Activated T-helper 1 cell treated with anti-CD3 and anti-CD28 coated beads, Interleukin-2, amount 50 U/mL, for 16 hours (primary cell): ENCODE results near the gene BAIAP2L2.

Experiments used
- DNase-seq, 2 donors: peaks; one replicate each; pipeline ENCODE4 v3.0.0-alpha.2; 2020; ENCODE audit warnings: low read depth in 1 of 2, low spot score in 1 of 2

BAIAP2L2 gene

GRCh38 chr22:38069372-38070249 lies 40.9 kb downstream of the BAIAP2L2 start:
- DNase-seq = no peak

GRCh38 chr22:38068641-38069371 lies 41.7 kb downstream of the BAIAP2L2 start:
- DNase-seq = no peak

- no peak for DNase-seq
These were observed 42.6 kb downstream of the BAIAP2L2 start for GRCh38 chr22:38067761-38068360.

DNA sequence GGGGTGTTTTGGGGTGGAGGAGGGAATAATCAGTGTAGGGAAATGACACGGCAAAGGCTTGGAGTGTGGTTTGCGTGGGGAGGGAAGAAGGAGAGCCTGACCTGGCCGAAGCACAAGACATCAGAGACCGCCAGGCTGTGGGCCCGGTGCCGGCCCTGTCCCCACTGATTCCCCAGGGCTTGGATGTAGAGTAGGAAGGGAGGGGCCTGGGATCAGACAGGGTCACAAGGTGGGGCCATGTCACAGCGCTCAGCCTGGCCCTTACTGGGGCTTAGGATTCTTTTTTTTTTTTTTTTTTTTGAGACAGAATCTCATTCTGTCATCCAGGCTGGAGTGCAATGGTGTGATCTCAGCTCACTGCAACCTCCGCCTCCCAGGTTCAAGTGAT lies 43.5 kb downstream of the BAIAP2L2 start:
- DNase-seq = no peak

DNA sequence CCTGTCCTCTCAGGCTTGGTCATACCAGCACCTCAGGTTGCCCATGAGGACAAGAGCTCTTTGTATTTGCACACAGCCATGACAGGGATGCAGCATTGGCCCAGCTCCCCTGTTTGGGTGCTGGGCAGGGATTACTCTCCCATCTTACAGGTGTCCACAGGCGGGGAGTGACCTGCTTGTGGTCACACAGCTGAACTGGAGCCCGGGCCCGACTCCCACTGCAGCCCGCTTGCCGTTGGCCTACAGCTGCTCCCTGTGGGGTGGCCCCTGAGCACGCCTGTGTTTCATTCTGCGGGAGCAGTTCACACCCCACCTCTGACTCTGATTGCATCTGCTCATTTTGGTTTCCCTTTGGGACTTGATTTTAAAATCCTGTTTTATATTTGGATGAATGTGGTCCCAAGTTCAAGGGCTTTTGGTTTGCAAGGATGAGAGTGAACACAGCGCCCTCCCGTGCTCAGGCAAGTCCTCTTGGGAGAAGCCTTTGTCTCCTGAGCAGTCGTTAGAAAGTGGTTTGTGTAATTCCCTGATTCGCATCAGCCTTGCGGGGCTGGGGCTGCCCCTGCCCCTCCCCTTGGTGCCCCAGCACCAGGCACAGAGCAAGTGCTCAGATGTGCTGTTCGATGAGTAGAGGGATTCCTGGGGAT lies 44.0 kb downstream of the BAIAP2L2 start:
- no peak for DNase-seq

GRCh38 chr22:38065539-38065938 lies 44.9 kb downstream of the BAIAP2L2 start:
- DNase-seq = no peak

DNA sequence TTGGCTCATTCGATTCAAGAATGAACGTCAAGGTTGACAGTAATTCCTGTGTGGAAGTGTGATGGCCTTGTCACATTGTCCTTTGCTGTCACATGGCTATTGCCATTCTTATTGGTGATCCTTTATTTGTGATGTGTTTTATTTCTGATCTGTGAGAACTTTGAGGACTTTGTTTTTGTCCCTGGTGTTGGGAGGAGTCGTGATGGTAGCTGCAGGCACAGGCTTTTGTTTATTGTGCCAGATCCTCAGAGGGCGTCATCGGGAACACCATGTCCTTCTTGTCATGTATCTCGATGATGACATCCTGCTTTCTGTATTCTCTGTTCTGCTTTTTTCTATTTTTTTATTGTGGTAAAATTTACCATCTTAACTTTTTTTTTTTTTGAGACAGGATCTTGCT lies 47.7 kb downstream of the BAIAP2L2 start:
- DNase-seq = no peak

- peak; percentile 49 to 67 for DNase-seq
These were observed 53.3 kb downstream of the BAIAP2L2 start, which contains the start of gene PICK1 for GRCh38 chr22:38056969-38057891. TSS of gene PICK1 (plus strand) at chr22:38057404. CDS start at chr22:38057810, 406 bp downstream.

- peak; percentile 54 to 61 for DNase-seq
These were observed 58.3 kb downstream of the BAIAP2L2 start for GRCh38 chr22:38051900-38052862.

GRCh38 chr22:38051261-38051660 lies 59.2 kb downstream of the BAIAP2L2 start:
- no peak for DNase-seq

- DNase-seq = no peak
These were observed 59.8 kb downstream of the BAIAP2L2 start for GRCh38 chr22:38050720-38051119.

- DNase-seq = no peak
These were observed 60.5 kb downstream of the BAIAP2L2 start for GRCh38 chr22:38049812-38050619.

GRCh38 chr22:38046070-38046748 lies 64.3 kb downstream of the BAIAP2L2 start:
- no peak for DNase-seq

GRCh38 chr22:38043151-38044039 lies 67.1 kb downstream of the BAIAP2L2 start:
- DNase-seq = no peak

DNA sequence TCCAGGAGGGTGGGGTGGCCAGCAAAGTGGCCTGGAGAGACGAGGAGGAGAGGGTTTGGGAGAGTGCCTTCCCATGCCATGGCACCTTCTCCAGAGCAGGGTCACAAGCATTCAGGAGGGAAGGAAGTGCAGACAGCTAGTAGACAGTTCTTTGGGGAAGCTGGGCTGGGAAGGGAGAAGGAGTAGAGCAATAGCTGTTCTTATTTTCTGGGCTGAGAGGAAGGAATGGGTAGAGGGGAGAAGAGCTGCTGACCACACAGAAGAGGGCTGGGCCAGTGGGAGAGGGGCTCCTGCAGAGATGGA lies 68.0 kb downstream of the BAIAP2L2 start:
- DNase-seq = no peak

GRCh38 chr22:38041760-38042487 lies 68.6 kb downstream of the BAIAP2L2 start:
- DNase-seq = no peak
